ENCODE measurements around the gene ADGRA3.

GRCh38 chr4:22413471-22413870 is 102.4 kb downstream of the ADGRA3 start:
- TF ChIP-seq, protein P1, sequence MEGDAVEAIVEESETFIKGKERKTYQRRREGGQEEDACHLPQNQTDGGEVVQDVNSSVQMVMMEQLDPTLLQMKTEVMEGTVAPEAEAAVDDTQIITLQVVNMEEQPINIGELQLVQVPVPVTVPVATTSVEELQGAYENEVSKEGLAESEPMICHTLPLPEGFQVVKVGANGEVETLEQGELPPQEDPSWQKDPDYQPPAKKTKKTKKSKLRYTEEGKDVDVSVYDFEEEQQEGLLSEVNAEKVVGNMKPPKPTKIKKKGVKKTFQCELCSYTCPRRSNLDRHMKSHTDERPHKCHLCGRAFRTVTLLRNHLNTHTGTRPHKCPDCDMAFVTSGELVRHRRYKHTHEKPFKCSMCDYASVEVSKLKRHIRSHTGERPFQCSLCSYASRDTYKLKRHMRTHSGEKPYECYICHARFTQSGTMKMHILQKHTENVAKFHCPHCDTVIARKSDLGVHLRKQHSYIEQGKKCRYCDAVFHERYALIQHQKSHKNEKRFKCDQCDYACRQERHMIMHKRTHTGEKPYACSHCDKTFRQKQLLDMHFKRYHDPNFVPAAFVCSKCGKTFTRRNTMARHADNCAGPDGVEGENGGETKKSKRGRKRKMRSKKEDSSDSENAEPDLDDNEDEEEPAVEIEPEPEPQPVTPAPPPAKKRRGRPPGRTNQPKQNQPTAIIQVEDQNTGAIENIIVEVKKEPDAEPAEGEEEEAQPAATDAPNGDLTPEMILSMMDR (IDR thresholded peaks at IDR 0.05; ENCODE audit: insufficient read depth, low read length, poor library complexity, severe bottlenecking) = no peak
- TF ChIP-seq EZH2phosphoT487 (conservative IDR thresholded peaks at IDR 0.05; ENCODE audit: low read length) = no peak

All from SU-DHL-6 (cell line).